Mammary epithelial cell (primary cell): Measurements from ENCODE around the gene KLHL29.

ENCODE experiments used
- EZH2 ChIP-seq: IDR thresholded peaks from 2 replicates; pipeline ENCODE4 v1.6.1; 2012; ENCODE audit warnings: low read length, inconsistent platforms, borderline replicate concordance
- TF ChIP-seq, protein P1 (sequence below), 2 donors: IDR thresholded peaks in 1 of 2; conservative IDR thresholded peaks in 1 of 2; 2 replicates each; pipeline ENCODE4 v1.5.1; 2011 to 2012; ENCODE audit warnings: inconsistent platforms in 2 of 2, low read length in 2 of 2, mild to moderate bottlenecking in 2 of 2, control low read depth in 1 of 2, low read depth in 1 of 2; ENCODE audit not compliant: insufficient read depth in 1 of 2; ENCODE audit errors: extremely low read depth in 1 of 2

DNA sequence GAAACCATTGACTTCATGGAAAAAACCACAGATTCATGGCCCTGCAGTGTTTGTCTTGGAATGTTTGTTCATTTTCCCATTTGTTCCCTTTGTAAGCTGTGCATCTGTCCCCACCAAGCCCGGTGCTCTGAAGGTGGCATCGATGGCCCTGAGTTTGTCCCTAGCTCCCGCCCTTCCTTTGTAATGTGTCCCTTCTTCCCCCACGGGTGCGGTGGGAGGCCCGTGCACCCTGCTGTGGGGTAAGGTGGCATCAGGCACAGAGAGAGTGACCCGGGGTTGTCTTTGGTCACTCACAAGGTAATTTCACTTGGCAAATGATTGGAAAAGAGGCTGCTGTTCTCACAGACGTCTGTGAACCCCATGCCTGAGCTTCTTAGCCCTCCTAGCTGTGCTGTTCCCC lies 28.7 kb downstream of the KLHL29 start:
- no peak for TF ChIP-seq EZH2
- TF ChIP-seq, protein P1, sequence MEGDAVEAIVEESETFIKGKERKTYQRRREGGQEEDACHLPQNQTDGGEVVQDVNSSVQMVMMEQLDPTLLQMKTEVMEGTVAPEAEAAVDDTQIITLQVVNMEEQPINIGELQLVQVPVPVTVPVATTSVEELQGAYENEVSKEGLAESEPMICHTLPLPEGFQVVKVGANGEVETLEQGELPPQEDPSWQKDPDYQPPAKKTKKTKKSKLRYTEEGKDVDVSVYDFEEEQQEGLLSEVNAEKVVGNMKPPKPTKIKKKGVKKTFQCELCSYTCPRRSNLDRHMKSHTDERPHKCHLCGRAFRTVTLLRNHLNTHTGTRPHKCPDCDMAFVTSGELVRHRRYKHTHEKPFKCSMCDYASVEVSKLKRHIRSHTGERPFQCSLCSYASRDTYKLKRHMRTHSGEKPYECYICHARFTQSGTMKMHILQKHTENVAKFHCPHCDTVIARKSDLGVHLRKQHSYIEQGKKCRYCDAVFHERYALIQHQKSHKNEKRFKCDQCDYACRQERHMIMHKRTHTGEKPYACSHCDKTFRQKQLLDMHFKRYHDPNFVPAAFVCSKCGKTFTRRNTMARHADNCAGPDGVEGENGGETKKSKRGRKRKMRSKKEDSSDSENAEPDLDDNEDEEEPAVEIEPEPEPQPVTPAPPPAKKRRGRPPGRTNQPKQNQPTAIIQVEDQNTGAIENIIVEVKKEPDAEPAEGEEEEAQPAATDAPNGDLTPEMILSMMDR (conservative IDR thresholded peaks at IDR 0.05 in 1 of 2, IDR thresholded peaks at IDR 0.05 in 1 of 2; ENCODE audit: extremely low read depth in 1 of 2, insufficient read depth in 1 of 2, low read depth in 1 of 2, low read length in 2 of 2): no peak
